DOHH2 (cell line): ENCODE measurements around the gene NFU1.

Source experiments
- EZH2phosphoT487 ChIP-seq: fragments of 200-600 bp; sonication (generic); IDR thresholded peaks from 2 replicates; pipeline ENCODE4 v1.6.1; 2017; ENCODE audit warnings: borderline replicate concordance, mild to moderate bottlenecking, antibody characterized with exemption, low read length, moderate library complexity, mixed read lengths
- TF ChIP-seq, protein P1 (sequence below): fragments of 200-600 bp; sonication (generic); IDR thresholded peaks from one replicate; pipeline ENCODE4 v1.5.1; 2014; ENCODE audit warnings: antibody characterized with exemption, mild to moderate bottlenecking, low read depth, low read length; ENCODE audit not compliant: poor library complexity, severe bottlenecking

DNA sequence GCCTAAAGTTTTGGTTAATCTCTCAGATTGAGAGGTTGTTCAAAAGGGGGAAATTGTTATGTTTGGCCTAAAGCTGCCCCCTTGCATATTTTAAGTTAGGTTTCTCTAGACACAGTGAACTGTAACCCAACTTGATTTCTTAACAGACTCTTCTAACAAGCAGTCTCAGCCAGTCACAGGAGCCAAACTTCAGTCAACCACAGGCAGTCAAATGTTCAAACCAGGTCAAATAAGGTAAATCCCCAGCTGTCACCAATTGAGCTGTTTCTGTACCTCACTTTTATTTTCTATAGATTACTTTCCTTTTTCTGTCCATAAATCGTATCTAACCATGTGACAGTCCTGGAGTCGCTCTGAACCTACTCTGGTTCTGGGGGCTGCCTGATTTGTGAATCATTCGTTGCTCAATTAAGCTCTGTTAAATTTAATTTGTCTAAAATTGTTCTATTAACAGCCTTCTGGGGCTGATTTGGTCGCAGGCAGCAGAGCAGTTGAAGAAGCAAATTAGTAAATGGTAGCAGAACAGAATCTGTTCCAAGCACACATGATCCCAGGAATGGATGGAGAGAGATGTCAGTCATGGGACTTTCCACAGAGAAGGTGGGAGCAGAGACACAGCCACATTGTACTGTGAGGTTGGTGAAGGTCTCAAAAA, 16.4 kb upstream of the NFU1 start:
- TF ChIP-seq, protein P1, sequence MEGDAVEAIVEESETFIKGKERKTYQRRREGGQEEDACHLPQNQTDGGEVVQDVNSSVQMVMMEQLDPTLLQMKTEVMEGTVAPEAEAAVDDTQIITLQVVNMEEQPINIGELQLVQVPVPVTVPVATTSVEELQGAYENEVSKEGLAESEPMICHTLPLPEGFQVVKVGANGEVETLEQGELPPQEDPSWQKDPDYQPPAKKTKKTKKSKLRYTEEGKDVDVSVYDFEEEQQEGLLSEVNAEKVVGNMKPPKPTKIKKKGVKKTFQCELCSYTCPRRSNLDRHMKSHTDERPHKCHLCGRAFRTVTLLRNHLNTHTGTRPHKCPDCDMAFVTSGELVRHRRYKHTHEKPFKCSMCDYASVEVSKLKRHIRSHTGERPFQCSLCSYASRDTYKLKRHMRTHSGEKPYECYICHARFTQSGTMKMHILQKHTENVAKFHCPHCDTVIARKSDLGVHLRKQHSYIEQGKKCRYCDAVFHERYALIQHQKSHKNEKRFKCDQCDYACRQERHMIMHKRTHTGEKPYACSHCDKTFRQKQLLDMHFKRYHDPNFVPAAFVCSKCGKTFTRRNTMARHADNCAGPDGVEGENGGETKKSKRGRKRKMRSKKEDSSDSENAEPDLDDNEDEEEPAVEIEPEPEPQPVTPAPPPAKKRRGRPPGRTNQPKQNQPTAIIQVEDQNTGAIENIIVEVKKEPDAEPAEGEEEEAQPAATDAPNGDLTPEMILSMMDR, result no peak
- TF ChIP-seq EZH2phosphoT487, result no peak
